ENCODE data around the gene PAFAH1B2.
"Not testable (repeated sequence)": the region's sequence is repeated elsewhere in the genome, so short reads cannot be mapped to it uniquely, and the experiment has no call there.

PAFAH1B2 gene

GRCh38 chr11:117128289-117128688, 15.8 kb upstream of the PAFAH1B2 start:
- no peak for DNase-seq

DNA sequence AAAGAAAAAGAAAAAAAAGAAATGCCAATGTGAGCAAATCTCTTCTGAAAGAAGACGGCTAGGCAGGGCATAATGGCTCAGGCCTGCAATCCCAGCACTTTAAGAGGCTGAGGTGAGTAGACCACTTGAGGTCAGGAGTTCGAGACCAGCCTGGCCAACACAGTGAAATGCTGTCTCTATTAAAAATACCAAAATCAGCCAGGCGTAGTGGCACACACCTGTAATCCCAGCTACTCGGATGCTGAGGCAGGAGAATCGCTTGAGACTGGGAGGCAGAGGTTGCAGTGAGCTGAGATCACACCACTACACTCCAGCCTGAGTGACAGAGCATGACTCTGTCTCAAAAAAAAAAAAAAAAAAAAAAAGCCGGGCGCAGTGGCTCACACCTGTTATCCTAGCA, 13.7 kb upstream of the PAFAH1B2 start:
- not testable (repeated sequence) for DNase-seq

DNA sequence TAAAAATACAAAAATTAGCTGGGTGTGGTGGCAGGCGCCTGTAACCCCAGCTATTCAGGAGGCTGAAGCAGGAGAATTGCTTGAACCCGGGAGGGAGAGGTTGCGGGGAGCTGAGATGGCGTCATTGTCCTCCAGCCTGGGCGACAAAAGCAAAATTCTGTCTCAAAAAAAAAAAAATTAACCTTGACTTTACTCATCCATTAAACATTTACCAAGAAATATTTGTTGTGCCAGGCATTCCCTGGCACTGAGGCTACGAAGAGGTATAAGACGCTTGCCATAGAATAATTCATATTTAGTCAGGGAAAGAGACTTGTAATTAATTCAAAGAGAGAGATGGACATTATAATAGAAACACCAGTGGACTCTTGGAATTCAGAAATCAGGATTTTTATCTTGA, 13.2 kb upstream of the PAFAH1B2 start:
- DNase-seq = no peak

- DNase-seq = no peak
Observed at GRCh38 chr11:117134431-117134830, 9.7 kb upstream of the PAFAH1B2 start.

GRCh38 chr11:117134979-117135378, 9.1 kb upstream of the PAFAH1B2 start:
- not testable (repeated sequence) for DNase-seq

DNA sequence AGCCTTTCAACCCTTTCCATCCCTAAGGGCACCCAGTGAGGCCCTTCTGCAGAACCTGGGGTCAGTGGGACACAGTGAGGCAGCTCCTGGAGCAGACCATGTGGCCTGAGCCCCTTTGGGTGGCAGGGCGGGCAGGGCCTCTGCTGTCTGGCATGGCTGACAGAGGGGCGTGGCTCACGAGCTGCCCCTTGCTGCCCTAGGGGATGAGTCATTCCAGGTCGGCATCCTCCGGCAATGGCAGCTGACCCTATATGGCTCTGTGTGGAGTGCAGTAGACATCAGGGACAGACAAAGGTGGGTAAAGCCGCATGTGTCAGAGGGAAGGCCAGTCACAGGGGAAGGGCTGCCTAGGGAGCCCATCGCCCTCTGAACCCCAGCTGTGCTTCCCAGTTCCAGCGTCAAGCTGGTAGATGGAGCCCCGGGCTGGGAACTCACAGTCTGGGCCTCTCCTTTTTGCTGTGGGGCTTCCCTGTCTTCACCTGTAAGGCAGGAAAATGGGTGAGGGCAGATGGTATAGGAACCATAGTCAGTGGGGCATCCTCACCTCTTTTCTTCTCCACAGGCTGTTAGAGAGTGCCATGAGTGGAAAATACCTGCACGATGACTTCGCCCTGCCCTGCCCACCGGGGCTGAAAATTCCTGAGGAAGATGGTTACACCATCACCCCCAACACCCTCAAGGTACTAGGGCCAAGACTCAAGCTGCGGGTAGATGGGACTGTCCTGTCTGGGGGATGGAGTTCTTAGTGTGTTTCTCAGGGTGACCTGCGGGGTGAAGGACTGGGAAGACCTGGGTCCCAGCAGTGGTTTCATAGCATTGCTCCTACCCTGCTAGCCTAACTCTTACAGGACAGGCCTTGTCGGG, 6.6 kb upstream of the PAFAH1B2 start:
- DNase-seq = not testable (repeated sequence)

DNA sequence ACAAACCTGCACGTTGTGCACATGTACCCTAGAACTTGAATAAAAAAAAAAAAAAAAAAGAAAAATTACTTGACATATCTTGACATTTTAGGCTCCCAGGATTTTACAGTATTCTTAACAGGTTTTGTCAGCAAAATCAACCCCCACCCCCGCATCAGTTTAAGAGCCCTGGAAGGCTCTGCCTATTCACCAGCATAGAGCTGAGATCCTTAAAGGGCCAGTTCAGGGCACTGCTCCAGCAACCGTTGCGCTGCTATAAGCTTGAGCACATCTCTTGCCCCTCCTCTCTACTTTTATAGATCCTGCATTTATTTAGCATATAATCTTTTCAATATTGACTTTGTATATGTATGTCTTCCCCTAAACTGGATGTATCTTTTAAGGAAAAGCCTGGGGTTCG, 697 bp upstream of the PAFAH1B2 start:
- DNase-seq = peak; percentile 48

GRCh38 chr11:117144477-117145392, 648 bp downstream of the PAFAH1B2 start:
- DNase-seq = peak; percentile 72

DNA sequence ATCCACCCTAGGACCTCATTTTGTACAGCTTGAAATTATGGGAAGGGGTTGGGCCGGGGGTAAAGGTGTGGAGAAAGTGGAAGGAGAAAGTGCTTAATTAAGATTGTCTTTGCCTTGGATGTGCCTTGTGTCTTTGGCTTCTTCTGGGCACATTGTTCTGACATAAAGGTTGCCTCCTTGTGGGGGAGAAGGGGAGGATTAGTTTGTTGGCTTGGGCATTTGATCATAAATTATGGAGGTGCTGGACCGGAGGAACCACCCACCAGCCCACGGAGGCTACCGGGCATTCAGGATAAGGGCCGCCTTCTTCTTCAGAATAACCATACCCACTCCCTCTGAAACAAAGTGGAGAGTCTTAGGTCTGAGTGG, 1.3 kb downstream of the PAFAH1B2 start:
- peak; percentile 47 for DNase-seq

- peak; percentile 6 for DNase-seq
Observed at GRCh38 chr11:117146521-117146920, 2.4 kb downstream of the PAFAH1B2 start.

DNA sequence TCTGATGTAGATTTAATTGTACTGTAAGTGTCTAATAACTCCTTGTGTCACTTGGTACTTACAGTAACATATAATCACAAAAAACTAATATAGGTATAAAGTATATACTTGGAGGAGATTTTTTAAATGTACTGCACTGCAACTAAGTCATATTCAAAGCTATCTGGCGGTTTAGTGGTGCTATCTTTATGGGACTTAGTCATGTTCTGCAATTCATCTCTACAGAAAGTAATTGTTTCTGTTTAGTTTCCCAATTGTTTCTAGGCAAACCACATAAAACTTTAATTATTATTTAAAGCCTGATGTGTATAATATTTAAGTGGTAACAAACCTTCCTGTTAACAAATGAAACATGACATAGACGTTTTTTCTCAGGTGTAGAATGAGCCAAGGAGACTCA, 8.0 kb downstream of the PAFAH1B2 start:
- DNase-seq = no peak

DNA sequence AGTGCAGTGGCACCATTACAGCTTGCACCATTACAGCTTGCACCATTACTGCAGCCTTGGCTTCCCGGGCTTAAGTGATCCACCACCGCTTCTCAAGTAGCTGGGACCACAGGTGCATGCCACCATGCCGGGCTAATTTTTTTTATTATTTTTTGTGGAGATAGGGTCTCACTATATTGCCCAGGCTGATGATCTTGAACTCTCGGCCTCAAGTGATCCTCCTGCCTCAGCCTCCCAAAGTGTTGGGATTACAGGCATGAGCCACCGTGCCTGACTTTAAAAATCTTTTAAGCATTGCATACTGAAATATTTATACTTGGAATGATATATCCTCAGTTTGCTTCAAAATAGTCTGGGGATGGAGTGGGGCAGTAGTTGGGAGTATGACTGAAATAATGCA, 10.4 kb downstream of the PAFAH1B2 start:
- no peak for DNase-seq

- no peak for DNase-seq
Observed at GRCh38 chr11:117157507-117157906, 13.4 kb downstream of the PAFAH1B2 start.

DNA sequence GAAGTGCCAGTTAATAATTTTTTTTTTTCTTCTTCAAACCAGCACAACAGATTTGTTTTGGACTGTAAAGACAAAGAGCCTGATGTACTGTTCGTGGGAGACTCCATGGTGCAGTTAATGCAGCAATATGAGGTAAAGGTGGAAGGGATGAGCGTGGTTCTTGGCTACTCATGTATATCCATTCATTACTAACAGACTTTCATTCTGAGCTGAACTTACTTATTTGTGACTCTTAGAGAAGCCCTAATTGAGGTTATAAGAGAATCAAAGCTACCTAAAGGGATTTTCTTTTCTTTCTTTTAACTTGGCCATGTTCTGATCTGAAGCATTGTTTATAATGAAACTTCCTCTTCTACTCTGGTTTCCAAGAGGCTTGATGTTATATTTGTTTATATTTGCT, 15.8 kb downstream of the PAFAH1B2 start:
- no peak for DNase-seq

DNA sequence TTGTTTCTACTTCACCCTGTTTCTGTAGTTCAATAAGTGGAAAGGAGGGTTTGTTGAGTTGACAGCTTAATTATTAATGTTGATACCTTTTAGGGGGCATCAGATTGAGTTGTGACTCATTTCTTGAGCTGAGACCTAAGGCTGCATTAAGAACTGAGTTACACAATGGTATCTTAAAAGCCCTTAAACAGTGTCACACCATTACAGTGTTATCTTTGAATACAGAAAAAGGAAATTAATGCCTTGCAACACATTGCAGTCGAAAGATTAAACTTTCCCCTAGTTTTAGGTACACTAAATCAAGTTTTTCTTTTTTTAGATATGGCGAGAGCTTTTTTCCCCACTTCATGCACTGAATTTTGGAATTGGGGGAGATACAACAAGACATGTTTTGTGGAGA, 16.7 kb downstream of the PAFAH1B2 start:
- DNase-seq = no peak

GRCh38 chr11:117166491-117166890, 22.4 kb downstream of the PAFAH1B2 start:
- no peak for DNase-seq

DNA sequence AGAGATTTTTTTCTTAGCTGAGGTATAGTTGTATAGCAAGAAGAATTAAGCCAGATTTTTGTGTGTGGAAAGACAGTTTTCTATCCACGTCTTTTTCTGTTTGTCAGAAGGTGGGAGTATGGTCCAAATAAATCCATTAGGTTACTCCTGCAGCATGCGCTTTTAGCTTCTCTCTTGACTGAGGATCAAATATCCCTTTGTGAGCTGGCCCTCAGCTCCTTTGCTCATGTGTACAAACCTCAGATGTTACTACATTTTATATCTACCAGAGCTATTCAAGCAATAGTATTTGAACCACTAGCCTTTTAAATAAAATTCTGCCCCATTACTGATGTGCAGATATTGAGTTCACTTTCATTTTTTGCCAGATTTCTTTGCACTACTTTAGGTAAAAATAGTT, 25.6 kb downstream of the PAFAH1B2 start:
- DNase-seq = no peak

GRCh38 chr11:117170210-117170609, 26.1 kb downstream of the PAFAH1B2 start:
- DNase-seq = no peak

- DNase-seq = no peak
Observed at GRCh38 chr11:117171007-117171403, 26.9 kb downstream of the PAFAH1B2 start.

GRCh38 chr11:117171404-117172061, 27.4 kb downstream of the PAFAH1B2 start:
- no peak for DNase-seq

GRCh38 chr11:117172724-117173421, 28.8 kb downstream of the PAFAH1B2 start:
- peak; percentile 38 for DNase-seq

DNA sequence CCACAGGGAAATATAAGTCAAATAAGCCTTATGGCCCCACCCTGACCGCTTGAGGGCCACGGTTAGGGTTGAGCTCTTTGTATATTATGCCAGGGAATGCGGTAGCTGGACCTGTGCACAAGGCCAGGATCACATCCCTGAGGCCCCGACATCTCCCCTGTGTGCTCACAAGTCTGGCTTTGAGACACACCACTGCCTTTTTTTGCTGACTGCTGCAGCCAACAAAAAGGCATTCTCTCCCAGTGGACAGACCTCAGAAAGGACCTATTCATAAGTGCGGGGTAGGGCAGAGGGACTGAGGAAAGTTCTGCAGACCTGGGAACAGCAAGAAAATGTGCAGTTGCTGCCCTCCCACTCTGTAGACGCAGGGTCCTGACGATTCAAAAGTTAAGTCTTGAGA, 31.0 kb downstream of the PAFAH1B2 start:
- no peak for DNase-seq

GRCh38 chr11:117175781-117176180, 31.7 kb downstream of the PAFAH1B2 start:
- no peak for DNase-seq

Measured in NCI-H226 (cell line).